Smooth muscle cell (in vitro differentiated cells): ENCODE results near the gene CEP295NL. TPM values are rescaled to one million over a fixed set of nuclear protein-coding genes. Genes with fewer than 3 reads are reported as not detected.

Source experiments
- DNase-seq: peaks from one replicate; lab custom pipeline; 2025; ENCODE audit not compliant: unreplicated experiment; lab: John Stamatoyannopoulos, UW
- H2AFZ ChIP-seq: fragments of 200-600 bp; sonication (generic); 2 replicates; pipeline ENCODE4 v1.6.0; 2016; ENCODE audit warnings: antibody characterized with exemption, low read depth, mild to moderate bottlenecking
- H3F3A ChIP-seq: fragments of 200-600 bp; sonication (generic); 2 replicates; pipeline ENCODE4 v1.6.0; 2017; ENCODE audit warnings: antibody characterized with exemption, low read depth
- H3K27ac ChIP-seq: fragments of 200-600 bp; sonication (generic); 2 replicates; pipeline ENCODE4 v1.5.1; 2016; ENCODE audit warnings: low read depth, mild to moderate bottlenecking
- H3K27me3 ChIP-seq: fragments of 200-600 bp; sonication (generic); 2 replicates; pipeline ENCODE4 v1.6.1; 2016; ENCODE audit warnings: low read depth, mild to moderate bottlenecking
- H3K36me3 ChIP-seq: fragments of 200-600 bp; sonication (generic); 2 replicates; pipeline ENCODE4 v1.5.1; 2016; ENCODE audit warnings: low read depth
- H3K4me1 ChIP-seq: fragments of 200-600 bp; sonication (generic); 2 replicates; pipeline ENCODE4 v1.5.1; 2016; ENCODE audit warnings: low read depth
- H3K4me2 ChIP-seq: fragments of 200-600 bp; sonication (generic); 2 replicates; pipeline ENCODE4 v1.6.0; 2016; ENCODE audit warnings: mild to moderate bottlenecking
- H3K4me3 ChIP-seq: fragments of 200-600 bp; sonication (generic); 2 replicates; pipeline ENCODE4 v1.5.1; 2016; ENCODE audit warnings: mild to moderate bottlenecking
- H3K79me2 ChIP-seq: fragments of 200-600 bp; sonication (generic); 2 replicates; pipeline ENCODE4 v1.6.0; 2016; ENCODE audit warnings: low read depth, mild to moderate bottlenecking
- H3K9ac ChIP-seq: fragments of 200-600 bp; sonication (generic); 2 replicates; pipeline ENCODE4 v1.6.0; 2016; ENCODE audit warnings: low read depth
- H3K9me3 ChIP-seq: fragments of 200-600 bp; sonication (generic); replicated peaks from 2 replicates; pipeline ENCODE4 v1.5.1; 2016; ENCODE audit warnings: low read depth
- H4K20me1 ChIP-seq: fragments of 200-600 bp; sonication (generic); 2 replicates; pipeline ENCODE4 v1.6.0; 2016; ENCODE audit warnings: low read depth
- CTCF ChIP-seq: fragments of 200-600 bp; sonication (generic); IDR thresholded peaks from 2 replicates; pipeline ENCODE4 v1.5.1; 2017; ENCODE audit warnings: borderline replicate concordance, mild to moderate bottlenecking, antibody characterized with exemption; ENCODE audit not compliant: insufficient read depth, poor library complexity, severe bottlenecking
- WGBS: methylation state at CpG from one replicate; pipeline ENCODE4 v1.1.7; 2016; ENCODE audit warnings: low lambda C conversion rate; 5-methylcytosine and 5-hydroxymethylcytosine counted together
- polyA plus RNA-seq: library from polyadenylated mRNA; unstranded; fragments of >200 nt; fragmentation: Nextera tagmentation; extraction: Ambion mirVana; gene quantifications from 2 replicates; pipeline ENCODE4 v1.2.1, GENCODE V29; 2016
- total RNA-seq: library from RNA; depleted of rRNA; stranded (reverse); fragments of >200 nt; gene quantifications from 2 replicates; pipeline ENCODE4 v1.2.3, GENCODE V29; 2014

Gene CEP295NL
- total and polyA plus RNA-seq, 2 experiments from 2014 or later = 1.2 TPM; not detected in 1

- Histone ChIP-seq H4K20me1 (no peaks in the 10 kb centered on the region), H3K79me2 (no peaks in the 10 kb centered on the region), H3K36me3 (no peaks in the 10 kb centered on the region), H3K9me3 (no peaks in the 10 kb centered on the region), H3K27ac (no peak overlapping the region), H2AFZ (no peak overlapping the region), H3K9ac (no peak overlapping the region), H3K4me1 (peaks cover 12% of the 10 kb centered on the region), H3K4me2 (no peak overlapping the region), H3K4me3 (no peak overlapping the region), H3K27me3 (no peaks in the 10 kb centered on the region), H3F3A (peaks cover 8% of the 10 kb centered on the region)
- TF ChIP-seq CTCF = no peak
- no peak for DNase-seq
- WGBS = 88% methylated on average over 31 of the region's 31 CpGs
These were observed 27.1 kb upstream of the CEP295NL start for GRCh38 chr17:78929908-78930775.

GRCh38 chr17:78925662-78926555, 22.9 kb upstream of the CEP295NL start:
- peak overlapping the region; percentile 76 for H3K9ac ChIP-seq
- H3K27ac ChIP-seq = peak overlapping the region; percentile 56
- no peaks in the 10 kb centered on the region for H3K27me3 ChIP-seq
- 39% methylated on average over 30 of the region's 33 CpGs for WGBS
- no peaks in the 10 kb centered on the region for H3K36me3 ChIP-seq
- H3K4me2 ChIP-seq = peak overlapping the region; percentile 99
- H3K79me2 ChIP-seq = peaks cover 37% of the 10 kb centered on the region
- no peaks in the 10 kb centered on the region for H3K9me3 ChIP-seq
- H3F3A ChIP-seq = peaks cover 9% of the 10 kb centered on the region
- peak overlapping the region; percentile 84 for H3K4me3 ChIP-seq
- peak overlapping the region; percentile 91 for H2AFZ ChIP-seq
- no peak for TF ChIP-seq CTCF
- peaks cover 36% of the 10 kb centered on the region for H4K20me1 ChIP-seq
- peaks cover 11% of the 10 kb centered on the region for H3K4me1 ChIP-seq
- peak; percentile 64 for DNase-seq

- Histone ChIP-seq H3K79me2 (peaks cover 44% of the 10 kb centered on the region), H4K20me1 (peaks cover 43% of the 10 kb centered on the region), H3K27me3 (no peaks in the 10 kb centered on the region), H3F3A (peaks cover 9% of the 10 kb centered on the region), H3K4me3 (peak within 1 kb of the TSS; percentile 84), H3K9ac (peak within 1 kb of the TSS; percentile 76), H2AFZ (peak within 1 kb of the TSS; percentile 91), H3K4me1 (peaks cover 11% of the 10 kb centered on the region), H3K27ac (peak within 1 kb of the TSS; percentile 56), H3K4me2 (peak within 1 kb of the TSS; percentile 99), H3K9me3 (no peaks in the 10 kb centered on the region), H3K36me3 (no peaks in the 10 kb centered on the region)
- no peak for TF ChIP-seq CTCF
- WGBS = 0% methylated on average over 25 of the region's 52 CpGs
- peak; percentile 64 for DNase-seq
These were observed 22.2 kb upstream of the CEP295NL start, which contains the start of gene TIMP2 for GRCh38 chr17:78925234-78925633. TIMP2 (minus strand) TSS chr17:78925387; CDS start chr17:78925088, 299 bp downstream.
